ENCODE results near the gene HRH1.
"Not testable (repeated sequence)": the region's sequence is repeated elsewhere in the genome, so short reads cannot be mapped to it uniquely, and the experiment has no call there.

Gene HRH1

GRCh38 chr3:11204697-11205348 lies 50.5 kb downstream of the HRH1 start:
- no peak for DNase-seq (ENCODE audit: low read depth in 1 of 2, low spot score in 1 of 2)

- not testable (repeated sequence) for DNase-seq (ENCODE audit: low read depth in 1 of 2, low spot score in 1 of 2)
These were observed 51.6 kb downstream of the HRH1 start for GRCh38 chr3:11205881-11206280.

- no peak for DNase-seq (ENCODE audit: low read depth in 1 of 2, low spot score in 1 of 2)
These were observed 52.0 kb downstream of the HRH1 start for GRCh38 chr3:11206316-11206715.

- DNase-seq (ENCODE audit: low read depth in 1 of 2, low spot score in 1 of 2): no peak
These were observed 52.7 kb downstream of the HRH1 start for GRCh38 chr3:11206953-11207352.

- DNase-seq (ENCODE audit: low read depth in 1 of 2, low spot score in 1 of 2): no peak
These were observed 57.4 kb downstream of the HRH1 start for GRCh38 chr3:11211531-11212298.

- no peak for DNase-seq (ENCODE audit: low read depth in 1 of 2, low spot score in 1 of 2)
These were observed 58.0 kb downstream of the HRH1 start for GRCh38 chr3:11212299-11212608.

- no peak for DNase-seq (ENCODE audit: low read depth in 1 of 2, low spot score in 1 of 2)
These were observed 58.5 kb downstream of the HRH1 start for GRCh38 chr3:11212784-11213183.

- no peak for DNase-seq (ENCODE audit: low read depth in 1 of 2, low spot score in 1 of 2)
These were observed 59.6 kb downstream of the HRH1 start for GRCh38 chr3:11213810-11214450.

GRCh38 chr3:11214451-11214978 lies 60.2 kb downstream of the HRH1 start:
- DNase-seq (ENCODE audit: low read depth in 1 of 2, low spot score in 1 of 2): no peak

GRCh38 chr3:11217370-11217769 lies 63.1 kb downstream of the HRH1 start:
- DNase-seq (ENCODE audit: low read depth in 1 of 2, low spot score in 1 of 2): not testable (repeated sequence)

GRCh38 chr3:11220230-11220629 lies 65.9 kb downstream of the HRH1 start:
- no peak for DNase-seq (ENCODE audit: low read depth in 1 of 2, low spot score in 1 of 2)

- no peak for DNase-seq (ENCODE audit: low read depth in 1 of 2, low spot score in 1 of 2)
These were observed 67.6 kb downstream of the HRH1 start for GRCh38 chr3:11221818-11222415.

- no peak for DNase-seq (ENCODE audit: low read depth in 1 of 2, low spot score in 1 of 2)
These were observed 69.7 kb downstream of the HRH1 start for GRCh38 chr3:11224010-11224409.

GRCh38 chr3:11224870-11225229 lies 70.6 kb downstream of the HRH1 start:
- no peak for DNase-seq (ENCODE audit: low read depth in 1 of 2, low spot score in 1 of 2)

- DNase-seq (ENCODE audit: low read depth in 1 of 2, low spot score in 1 of 2): no peak
These were observed 71.7 kb downstream of the HRH1 start for GRCh38 chr3:11226042-11226370.

GRCh38 chr3:11228041-11228440 lies 73.7 kb downstream of the HRH1 start:
- DNase-seq (ENCODE audit: low read depth in 1 of 2, low spot score in 1 of 2): no peak

GRCh38 chr3:11230125-11230524 lies 75.8 kb downstream of the HRH1 start:
- no peak for DNase-seq (ENCODE audit: low read depth in 1 of 2, low spot score in 1 of 2)

- no peak for DNase-seq (ENCODE audit: low read depth in 1 of 2, low spot score in 1 of 2)
These were observed 76.5 kb downstream of the HRH1 start for GRCh38 chr3:11230832-11231231.

GRCh38 chr3:11235385-11235784 lies 81.1 kb downstream of the HRH1 start:
- DNase-seq (ENCODE audit: low read depth in 1 of 2, low spot score in 1 of 2): no peak

- DNase-seq (ENCODE audit: low read depth in 1 of 2, low spot score in 1 of 2): peak; percentile 51 to 69
These were observed 82.5 kb downstream of the HRH1 start for GRCh38 chr3:11236588-11237461.

- no peak for DNase-seq (ENCODE audit: low read depth in 1 of 2, low spot score in 1 of 2)
These were observed 83.8 kb downstream of the HRH1 start for GRCh38 chr3:11238060-11238459.
